Measurements from ENCODE around the gene DCAF12.

Gene DCAF12

GRCh38 chr9:34134521-34134920 is 8.0 kb upstream of the DCAF12 start:
- Histone ChIP-seq H3K18ac (ENCODE audit: low read length) (no peak overlapping the region), H2BK120ac (ENCODE audit: insufficient read depth, low read length, poor library complexity) (no peak overlapping the region), H2BK5ac (ENCODE audit: low read depth, low read length, poor library complexity) (no peak overlapping the region), H3K9ac (ENCODE audit: low read length) (no peak overlapping the region), H3K4me1 (ENCODE audit: control insufficient read depth in 1 of 2, insufficient read depth in 2 of 2, low read length in 2 of 2) (no peaks in the 10 kb centered on the region), H3K4me2 (ENCODE audit: low read length) (no peak overlapping the region), H3K9me3 (ENCODE audit: insufficient read depth, low read depth, low read length) (peaks cover 6% of the 10 kb centered on the region), H3K23ac (ENCODE audit: low read length) (no peak overlapping the region), H3K36me3 (ENCODE audit: control insufficient read depth in 1 of 2, insufficient read depth in 2 of 2, low read length in 2 of 2) (no peaks in the 10 kb centered on the region), H3K4ac (ENCODE audit: low read depth, low read length) (no peak overlapping the region), H3K79me1 (ENCODE audit: low read length) (no peaks in the 10 kb centered on the region), H4K8ac (ENCODE audit: low read depth, low read length) (no peak overlapping the region), H3K79me2 (ENCODE audit: control insufficient read depth, insufficient read depth, low read length, poor library complexity) (no peaks in the 10 kb centered on the region), H4K12ac (ENCODE audit: low read depth, low read length) (no peak overlapping the region), H3K27me3 (ENCODE audit: insufficient read depth, low read length) (no peaks in the 10 kb centered on the region), H2AK5ac (ENCODE audit: low read length) (no peak overlapping the region), H2BK12ac (ENCODE audit: low read length) (no peak overlapping the region), H3K27ac (ENCODE audit: low read depth, low read length) (no peak overlapping the region), H3K4me3 (ENCODE audit: low read depth, low read length) (no peak overlapping the region), H2AFZ (ENCODE audit: insufficient read depth, low read length, poor library complexity) (no peak overlapping the region), H4K91ac (ENCODE audit: low read depth, low read length) (no peak overlapping the region), H3K14ac (ENCODE audit: low read length) (no peak overlapping the region)
- DNase-seq: no peak
- no CpG with 5 or more reads among the region's 30 CpGs for WGBS (ENCODE audit: extremely low coverage, insufficient coverage, insufficient read length)

GRCh38 chr9:34133436-34133949 is 7.0 kb upstream of the DCAF12 start:
- Histone ChIP-seq H3K23ac (ENCODE audit: low read length) (no peak overlapping the region), H4K12ac (ENCODE audit: low read depth, low read length) (no peak overlapping the region), H3K18ac (ENCODE audit: low read length) (no peak overlapping the region), H3K27ac (ENCODE audit: low read depth, low read length) (no peak overlapping the region), H3K36me3 (ENCODE audit: control insufficient read depth in 1 of 2, insufficient read depth in 2 of 2, low read length in 2 of 2) (no peaks in the 10 kb centered on the region), H3K79me1 (ENCODE audit: low read length) (no peaks in the 10 kb centered on the region), H2BK5ac (ENCODE audit: low read depth, low read length, poor library complexity) (no peak overlapping the region), H3K9me3 (ENCODE audit: insufficient read depth, low read depth, low read length) (peaks cover 6% of the 10 kb centered on the region), H2BK12ac (ENCODE audit: low read length) (no peak overlapping the region), H3K4me2 (ENCODE audit: low read length) (no peak overlapping the region), H3K79me2 (ENCODE audit: control insufficient read depth, insufficient read depth, low read length, poor library complexity) (no peaks in the 10 kb centered on the region), H3K4me1 (ENCODE audit: control insufficient read depth in 1 of 2, insufficient read depth in 2 of 2, low read length in 2 of 2) (no peaks in the 10 kb centered on the region), H3K27me3 (ENCODE audit: insufficient read depth, low read length) (no peaks in the 10 kb centered on the region), H3K9ac (ENCODE audit: low read length) (no peak overlapping the region), H4K8ac (ENCODE audit: low read depth, low read length) (no peak overlapping the region), H3K4me3 (ENCODE audit: low read depth, low read length) (no peak overlapping the region), H3K4ac (ENCODE audit: low read depth, low read length) (no peak overlapping the region), H2AK5ac (ENCODE audit: low read length) (no peak overlapping the region), H2AFZ (ENCODE audit: insufficient read depth, low read length, poor library complexity) (no peak overlapping the region), H4K91ac (ENCODE audit: low read depth, low read length) (no peak overlapping the region), H3K14ac (ENCODE audit: low read length) (no peak overlapping the region), H2BK120ac (ENCODE audit: insufficient read depth, low read length, poor library complexity) (no peak overlapping the region)
- no CpG with 5 or more reads among the region's 16 CpGs for WGBS (ENCODE audit: extremely low coverage, insufficient coverage, insufficient read length)
- no peak for DNase-seq

GRCh38 chr9:34131571-34131970 is 5.1 kb upstream of the DCAF12 start:
- Histone ChIP-seq H3K9me3 (ENCODE audit: insufficient read depth, low read depth, low read length) (peaks cover 3% of the 10 kb centered on the region), H3K23ac (ENCODE audit: low read length) (no peak overlapping the region), H3K4ac (ENCODE audit: low read depth, low read length) (no peak overlapping the region), H4K91ac (ENCODE audit: low read depth, low read length) (no peak overlapping the region), H3K9ac (ENCODE audit: low read length) (no peak overlapping the region), H3K36me3 (ENCODE audit: control insufficient read depth in 1 of 2, insufficient read depth in 2 of 2, low read length in 2 of 2) (no peaks in the 10 kb centered on the region), H2BK120ac (ENCODE audit: insufficient read depth, low read length, poor library complexity) (no peak overlapping the region), H3K4me1 (ENCODE audit: control insufficient read depth in 1 of 2, insufficient read depth in 2 of 2, low read length in 2 of 2) (peaks cover 0 to 8% of the 10 kb centered on the region in 2 experiments), H3K18ac (ENCODE audit: low read length) (no peak overlapping the region), H4K12ac (ENCODE audit: low read depth, low read length) (no peak overlapping the region), H3K27ac (ENCODE audit: low read depth, low read length) (no peak overlapping the region), H3K27me3 (ENCODE audit: insufficient read depth, low read length) (no peaks in the 10 kb centered on the region), H3K4me2 (ENCODE audit: low read length) (no peak overlapping the region), H2BK5ac (ENCODE audit: low read depth, low read length, poor library complexity) (no peak overlapping the region), H4K8ac (ENCODE audit: low read depth, low read length) (no peak overlapping the region), H3K79me1 (ENCODE audit: low read length) (peaks cover 5% of the 10 kb centered on the region), H3K4me3 (ENCODE audit: low read depth, low read length) (no peak overlapping the region), H2BK12ac (ENCODE audit: low read length) (no peak overlapping the region), H3K14ac (ENCODE audit: low read length) (no peak overlapping the region), H2AFZ (ENCODE audit: insufficient read depth, low read length, poor library complexity) (no peak overlapping the region), H2AK5ac (ENCODE audit: low read length) (no peak overlapping the region), H3K79me2 (ENCODE audit: control insufficient read depth, insufficient read depth, low read length, poor library complexity) (peaks cover 2% of the 10 kb centered on the region)
- DNase-seq: no peak
- no CpG with 5 or more reads among the region's 7 CpGs for WGBS (ENCODE audit: extremely low coverage, insufficient coverage, insufficient read length)

- peak overlapping the region; percentile 99 for H3K14ac ChIP-seq (ENCODE audit: low read length)
- H2AFZ ChIP-seq (ENCODE audit: insufficient read depth, low read length, poor library complexity): peak overlapping the region; percentile 99
- no peak overlapping the region for H2BK12ac ChIP-seq (ENCODE audit: low read length)
- peak overlapping the region; percentile 94 for H4K91ac ChIP-seq (ENCODE audit: low read depth, low read length)
- no peaks in the 10 kb centered on the region for H3K9me3 ChIP-seq (ENCODE audit: insufficient read depth, low read depth, low read length)
- H4K8ac ChIP-seq (ENCODE audit: low read depth, low read length): peak overlapping the region; percentile 100
- no CpG with 5 or more reads among the region's 17 CpGs for WGBS (ENCODE audit: extremely low coverage, insufficient coverage, insufficient read length)
- peaks cover 3 to 9% of the 10 kb centered on the region in 2 experiments for H3K36me3 ChIP-seq (ENCODE audit: control insufficient read depth in 1 of 2, insufficient read depth in 2 of 2, low read length in 2 of 2)
- H3K79me2 ChIP-seq (ENCODE audit: control insufficient read depth, insufficient read depth, low read length, poor library complexity): peaks cover 14% of the 10 kb centered on the region
- peak overlapping the region; percentile 11 for H2AK5ac ChIP-seq (ENCODE audit: low read length)
- peak overlapping the region; percentile 95 for H2BK120ac ChIP-seq (ENCODE audit: insufficient read depth, low read length, poor library complexity)
- H3K23ac ChIP-seq (ENCODE audit: low read length): no peak overlapping the region
- H3K4me2 ChIP-seq (ENCODE audit: low read length): peak overlapping the region; percentile 67
- peaks cover 0 to 15% of the 10 kb centered on the region in 2 experiments for H3K4me1 ChIP-seq (ENCODE audit: control insufficient read depth in 1 of 2, insufficient read depth in 2 of 2, low read length in 2 of 2)
- peak overlapping the region; percentile 83 for H3K27ac ChIP-seq (ENCODE audit: low read depth, low read length)
- H3K79me1 ChIP-seq (ENCODE audit: low read length): peaks cover 12% of the 10 kb centered on the region
- H3K18ac ChIP-seq (ENCODE audit: low read length): peak overlapping the region; percentile 99
- no peaks in the 10 kb centered on the region for H3K27me3 ChIP-seq (ENCODE audit: insufficient read depth, low read length)
- H3K9ac ChIP-seq (ENCODE audit: low read length): peak overlapping the region; percentile 87
- peak overlapping the region; percentile 93 for H3K4ac ChIP-seq (ENCODE audit: low read depth, low read length)
- peak overlapping the region; percentile 100 for H4K12ac ChIP-seq (ENCODE audit: low read depth, low read length)
- peak in 1 of 2 donors; percentile 14 for DNase-seq
- peak overlapping the region; percentile 94 for H2BK5ac ChIP-seq (ENCODE audit: low read depth, low read length, poor library complexity)
- H3K4me3 ChIP-seq (ENCODE audit: low read depth, low read length): peak overlapping the region; percentile 75
Observed at GRCh38 chr9:34127035-34127948, 794 bp upstream of the DCAF12 start.

Measured in trophoblast cell (in vitro differentiated cells and primary cell).